IPS-NIHi7 (cell line): ENCODE data around the gene HSPA6.
"Not testable (repeated sequence)": the region's sequence is repeated elsewhere in the genome, so short reads cannot be mapped to it uniquely, and the experiment has no call there.

Source experiments
- DNase-seq: peaks from one replicate; pipeline ENCODE4 v3.0.0; 2012; ENCODE audit warnings: mixed read lengths; ENCODE audit errors: extremely low spot score

Gene HSPA6

DNA sequence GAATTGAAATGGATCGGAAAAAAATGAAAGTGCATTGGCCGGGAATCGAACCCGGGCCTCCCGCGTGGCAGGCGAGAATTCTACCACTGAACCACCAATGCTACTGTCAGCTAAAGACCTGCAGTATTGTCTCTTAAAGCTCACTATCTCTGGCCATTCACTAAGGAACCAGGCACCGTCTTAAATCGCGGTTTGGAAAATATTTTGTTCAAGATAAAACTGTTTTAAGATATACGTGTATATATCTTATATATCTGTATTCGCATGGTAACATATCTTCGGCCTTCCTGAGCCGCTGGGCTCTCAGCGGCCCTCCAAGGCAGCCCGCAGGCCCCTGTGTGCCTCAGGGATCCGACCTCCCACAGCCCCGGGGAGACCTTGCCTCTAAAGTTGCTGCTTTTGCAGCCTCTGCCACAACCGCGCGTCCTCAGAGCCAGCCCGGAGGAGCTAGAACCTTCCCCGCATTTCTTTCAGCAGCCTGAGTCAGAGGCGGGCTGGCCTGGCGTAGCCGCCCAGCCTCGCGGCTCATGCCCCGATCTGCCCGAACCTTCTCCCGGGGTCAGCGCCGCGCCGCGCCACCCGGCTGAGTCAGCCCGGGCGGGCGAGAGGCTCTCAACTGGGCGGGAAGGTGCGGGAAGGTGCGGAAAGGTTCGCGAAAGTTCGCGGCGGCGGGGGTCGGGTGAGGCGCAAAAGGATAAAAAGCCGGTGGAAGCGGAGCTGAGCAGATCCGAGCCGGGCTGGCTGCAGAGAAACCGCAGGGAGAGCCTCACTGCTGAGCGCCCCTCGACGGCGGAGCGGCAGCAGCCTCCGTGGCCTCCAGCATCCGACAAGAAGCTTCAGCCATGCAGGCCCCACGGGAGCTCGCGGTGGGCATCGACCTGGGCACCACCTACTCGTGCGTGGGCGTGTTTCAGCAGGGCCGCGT, at the start of gene HSPA6:
TSS of gene HSPA6 (plus strand) at position 724 of the 925 bp plus-strand sequence. CDS start at position 843, 119 bp downstream.
- DNase-seq, result peak; percentile 59

DNA sequence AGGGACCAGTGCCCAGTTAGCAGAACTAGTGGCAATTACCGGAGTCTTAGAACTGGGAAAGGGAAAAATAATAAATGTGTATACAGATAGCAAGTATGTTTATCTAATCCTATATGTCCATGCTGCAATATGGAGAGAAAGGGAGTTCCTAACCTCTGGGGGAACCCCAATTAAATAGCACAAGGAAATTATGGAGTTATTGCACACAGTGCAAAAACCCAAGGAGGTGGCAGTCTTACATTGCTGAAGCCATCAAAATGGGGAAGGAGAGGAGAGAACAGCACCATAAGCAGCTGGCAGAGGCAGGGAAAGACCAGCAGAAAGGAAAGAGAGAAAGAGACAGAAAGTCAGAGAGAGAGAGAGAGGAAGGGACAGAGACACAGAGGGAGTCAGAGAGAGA, 46.6 kb upstream of the HSPA6 start:
- not testable (repeated sequence) for DNase-seq

DNA sequence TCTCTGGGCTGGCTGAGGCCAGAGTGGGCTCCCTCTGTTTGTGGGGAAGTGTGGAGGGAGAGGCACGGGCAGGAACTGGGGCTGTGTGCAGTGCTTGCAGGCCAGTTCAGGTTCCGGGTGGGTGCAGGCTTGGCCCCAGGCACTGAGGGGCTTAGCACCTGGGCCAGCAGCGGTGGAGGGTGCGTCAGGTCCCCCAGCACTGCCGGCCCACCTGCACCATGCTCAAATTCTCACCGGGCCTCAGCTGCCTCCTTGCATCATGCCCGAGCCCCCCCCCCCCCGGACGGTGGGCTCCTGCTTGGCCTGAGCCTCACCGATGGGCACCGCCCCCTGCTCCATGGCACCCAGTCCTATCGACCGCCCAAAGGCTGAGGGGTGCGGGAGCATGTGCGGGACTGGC, 45.4 kb upstream of the HSPA6 start:
- no peak for DNase-seq

DNA sequence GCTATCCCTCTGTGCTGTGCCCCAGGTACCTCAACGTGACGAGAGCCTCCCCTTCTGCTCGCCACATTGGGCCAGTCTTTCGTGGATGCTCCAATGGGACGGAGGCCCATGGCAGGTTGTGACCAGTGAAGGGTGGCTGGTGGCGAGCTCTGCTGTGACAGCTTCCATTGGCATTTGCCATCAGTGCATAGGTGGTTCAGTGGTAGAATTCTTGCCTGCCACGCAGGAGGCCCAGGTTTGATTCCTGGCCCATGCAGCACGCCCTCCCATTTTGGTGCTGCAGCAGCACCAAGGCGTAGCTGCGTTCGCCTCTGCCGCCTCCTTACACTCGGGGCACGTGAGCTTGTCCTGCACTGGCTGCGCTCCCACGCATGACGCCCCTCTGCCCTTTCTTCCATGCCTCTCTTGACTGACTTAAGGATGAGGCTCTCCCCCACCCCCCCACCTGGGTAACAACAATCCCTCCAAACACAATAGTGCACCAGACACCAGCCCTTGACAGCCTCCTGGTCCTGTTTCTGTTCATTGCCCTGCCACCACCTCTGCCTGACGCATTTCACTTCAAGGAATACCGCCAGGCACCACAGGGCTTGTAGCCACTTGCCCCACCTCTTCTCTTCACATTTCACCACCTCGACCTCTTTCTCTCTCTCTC, 43.8 kb upstream of the HSPA6 start:
- DNase-seq, result no peak

DNA sequence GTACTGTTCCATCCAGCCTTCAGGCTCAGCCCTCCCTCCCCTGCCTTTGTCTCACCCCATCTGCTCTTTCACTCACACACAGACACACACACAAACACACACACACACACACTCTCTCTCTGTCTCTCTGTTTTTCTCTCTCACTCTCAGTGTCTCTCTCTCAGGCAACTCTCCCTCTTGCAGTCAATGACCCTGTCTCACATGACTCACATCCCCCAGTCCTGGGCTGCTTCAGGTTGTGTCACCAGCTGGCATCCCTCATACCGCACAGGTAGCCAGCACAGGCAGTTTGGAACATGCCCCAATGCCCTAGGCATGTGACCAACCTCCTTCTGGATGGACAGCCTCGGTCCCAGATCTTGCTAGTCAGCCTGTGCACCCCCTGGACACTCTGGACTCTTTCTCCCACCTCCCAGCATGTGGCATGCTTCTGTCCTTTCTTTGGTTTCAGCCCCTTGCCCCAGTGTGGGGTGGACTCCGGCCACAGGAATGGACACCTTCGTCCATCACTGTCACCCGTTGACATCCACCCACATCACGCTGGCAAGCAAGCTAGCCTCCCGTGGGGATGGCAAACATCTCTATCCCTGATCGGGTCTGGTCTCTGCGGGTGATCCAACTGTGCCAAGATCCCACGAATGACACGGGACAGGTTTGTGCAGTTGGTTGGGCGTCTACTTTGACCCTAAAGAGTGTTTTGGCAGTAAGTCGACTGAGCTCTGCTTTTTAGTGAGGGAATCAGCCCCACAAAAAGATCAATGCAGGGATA, 42.5 kb upstream of the HSPA6 start:
- no peak for DNase-seq

DNA sequence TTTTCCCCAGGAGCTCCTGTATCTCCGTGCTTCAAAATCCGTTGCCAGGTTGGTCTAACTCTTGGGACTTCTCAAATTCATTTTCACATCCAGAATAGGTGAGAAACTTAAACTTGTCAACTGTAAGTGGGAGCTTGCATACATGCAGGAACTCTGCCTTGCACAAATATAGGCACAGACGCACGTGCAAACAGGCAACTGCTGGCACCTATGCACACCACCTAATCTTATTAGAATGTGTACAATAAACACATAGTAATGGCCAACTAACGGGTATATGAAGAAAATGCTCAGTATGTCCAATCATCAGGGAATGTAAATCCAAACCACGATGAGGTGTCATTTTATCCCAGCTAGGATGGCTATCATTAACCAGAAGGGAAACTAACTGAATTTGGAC, 41.7 kb upstream of the HSPA6 start:
- no peak for DNase-seq

DNA sequence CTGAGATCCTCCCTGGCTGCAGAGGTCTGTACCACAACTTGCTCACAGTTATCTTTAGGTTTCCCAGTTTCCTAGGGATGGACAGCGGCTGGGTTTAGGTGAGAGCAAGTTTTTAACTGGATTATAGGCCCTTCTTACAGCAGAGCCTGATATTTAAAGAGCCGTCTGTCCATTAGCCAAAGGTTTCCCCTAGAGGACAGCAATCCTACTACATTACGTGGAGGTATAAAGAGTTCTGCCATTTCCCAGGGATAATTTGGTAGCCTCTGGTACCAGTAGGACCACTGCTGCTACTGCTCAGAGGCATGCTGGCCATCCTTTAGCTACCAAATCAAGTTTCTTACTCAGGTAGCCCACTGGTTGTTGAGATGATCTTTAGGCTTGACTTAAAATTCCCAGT, 41.0 kb upstream of the HSPA6 start:
- no peak for DNase-seq

DNA sequence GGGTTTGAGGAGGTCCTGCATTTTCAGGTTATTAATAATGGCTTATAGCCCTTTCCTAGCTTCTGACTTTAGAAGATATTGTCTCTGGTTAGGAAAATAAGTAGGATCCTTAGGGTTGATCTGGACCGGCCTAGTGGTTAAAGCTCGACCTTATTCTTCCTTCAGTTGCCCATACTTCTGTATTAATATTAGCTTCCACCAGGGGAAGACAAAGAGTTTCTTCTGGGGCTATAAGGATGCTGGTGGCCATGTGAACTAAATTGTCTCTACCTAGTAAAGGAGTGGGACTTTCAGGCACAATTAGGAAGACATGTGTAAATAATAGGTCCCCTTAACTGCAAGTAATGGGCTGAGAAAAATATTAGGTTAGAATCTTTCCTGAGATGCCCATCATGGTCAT, 39.7 kb upstream of the HSPA6 start:
- DNase-seq, result no peak

DNA sequence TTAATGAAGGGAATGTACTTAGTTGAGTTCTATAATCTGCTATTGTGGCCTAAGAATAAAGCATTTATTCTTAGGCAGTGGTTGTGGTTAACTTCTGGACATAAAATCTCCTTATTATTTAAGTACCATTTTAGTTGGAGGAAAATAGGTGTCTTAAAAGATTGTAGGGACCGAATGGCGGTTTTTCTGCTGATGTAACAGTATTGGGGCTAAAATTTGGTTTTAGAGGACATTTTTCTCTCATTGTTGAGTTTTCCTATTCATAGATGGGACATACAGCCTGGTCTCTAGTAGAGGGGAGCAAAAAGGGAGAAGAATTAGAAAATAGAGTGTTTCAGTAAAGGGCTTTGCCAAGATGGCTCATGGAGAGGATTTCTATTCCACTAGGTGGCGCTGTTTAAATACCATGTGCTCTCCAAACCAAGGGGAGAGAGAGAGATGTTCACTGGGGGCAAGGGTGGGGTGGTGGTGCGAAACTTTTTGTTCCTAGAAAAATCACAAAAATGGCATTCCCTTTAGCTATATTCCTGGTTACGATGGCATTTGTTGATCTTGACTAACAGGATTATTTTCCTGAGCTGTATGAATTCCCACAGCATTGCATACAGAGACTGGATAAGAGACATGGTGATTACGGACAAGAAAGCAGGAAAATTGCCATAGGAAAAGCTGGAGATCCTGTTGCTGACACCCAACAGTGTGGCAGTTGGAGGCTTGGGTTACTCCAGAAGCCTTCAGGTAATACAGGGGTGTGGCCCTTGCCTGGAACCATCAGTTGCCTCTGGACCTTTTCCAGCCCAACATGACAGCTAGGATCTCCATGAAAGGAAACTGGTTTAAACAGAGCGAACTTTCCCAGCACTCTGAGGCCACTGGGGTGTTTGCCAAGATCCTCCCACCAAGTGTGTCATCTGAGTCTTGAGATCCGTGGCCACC, 37.3 kb upstream of the HSPA6 start:
- peak; percentile 75 for DNase-seq

DNA sequence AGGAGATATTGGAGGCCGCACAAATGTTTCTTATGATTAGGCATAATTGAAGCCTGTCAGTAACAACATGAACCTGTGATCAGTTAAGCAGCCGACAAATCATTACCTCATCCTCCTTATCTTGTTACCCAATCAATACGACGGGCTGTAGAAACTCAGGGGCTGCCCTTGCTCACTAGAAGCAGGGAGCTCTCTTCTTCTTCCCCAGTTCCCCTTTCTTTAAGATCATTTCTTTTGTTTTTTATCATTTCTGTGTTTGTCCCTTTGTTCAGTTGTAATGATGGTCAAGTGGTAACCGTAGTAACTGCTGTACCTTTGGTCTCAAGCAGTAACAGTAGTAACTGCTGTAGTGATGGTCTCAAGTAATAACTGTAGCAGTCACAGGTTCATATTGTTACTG, 32.9 kb upstream of the HSPA6 start:
- no peak for DNase-seq

DNA sequence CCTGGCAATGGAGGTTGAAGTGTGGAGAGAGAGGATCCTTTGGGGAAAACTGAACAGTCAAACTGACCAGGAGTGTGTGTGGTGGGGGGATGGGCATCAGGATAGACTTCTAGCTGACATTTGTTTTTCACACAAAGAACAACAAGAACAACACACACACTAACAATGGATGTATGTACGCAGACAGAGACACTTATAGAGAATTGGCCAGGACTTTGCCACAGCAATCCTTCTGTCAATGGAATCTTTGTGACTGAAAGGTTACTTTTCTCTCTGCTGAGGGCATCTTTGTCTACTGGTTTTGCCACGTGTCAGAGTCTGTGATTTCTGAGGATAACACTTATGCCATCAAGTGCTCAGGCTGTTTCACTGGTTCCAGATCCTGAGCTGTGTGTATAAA, 31.5 kb upstream of the HSPA6 start:
- no peak for DNase-seq

DNA sequence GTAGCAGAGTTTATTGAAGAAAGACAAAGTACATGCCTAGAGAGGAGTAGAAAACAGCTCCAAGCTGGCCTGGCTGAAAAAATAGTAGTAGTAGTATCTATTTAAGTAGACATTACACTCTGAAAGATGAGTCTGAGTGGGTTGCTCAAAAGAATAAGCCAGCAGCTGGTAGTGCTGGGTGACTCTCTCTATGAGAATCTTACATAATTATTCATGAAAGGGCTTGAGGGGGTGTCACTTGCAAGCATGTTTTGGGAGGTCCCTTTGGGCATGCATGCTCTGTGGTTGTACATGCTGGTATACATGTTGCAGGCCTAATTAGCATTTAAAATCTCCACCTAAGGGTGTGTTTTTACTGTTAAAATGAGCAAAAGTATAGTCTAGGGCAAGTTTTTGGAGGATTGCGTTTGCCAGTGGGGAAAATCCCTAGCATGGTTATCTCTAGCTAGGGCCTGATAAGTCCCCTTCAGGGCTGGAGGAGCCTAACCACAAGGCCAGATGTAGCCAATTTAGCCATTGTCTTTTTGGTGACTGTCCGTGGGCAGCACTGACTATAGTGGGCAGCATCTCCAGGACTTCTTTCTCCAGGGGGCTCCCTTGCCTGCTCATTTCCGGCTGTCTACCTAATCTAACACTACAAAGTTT, 30.1 kb upstream of the HSPA6 start:
- DNase-seq, result no peak

DNA sequence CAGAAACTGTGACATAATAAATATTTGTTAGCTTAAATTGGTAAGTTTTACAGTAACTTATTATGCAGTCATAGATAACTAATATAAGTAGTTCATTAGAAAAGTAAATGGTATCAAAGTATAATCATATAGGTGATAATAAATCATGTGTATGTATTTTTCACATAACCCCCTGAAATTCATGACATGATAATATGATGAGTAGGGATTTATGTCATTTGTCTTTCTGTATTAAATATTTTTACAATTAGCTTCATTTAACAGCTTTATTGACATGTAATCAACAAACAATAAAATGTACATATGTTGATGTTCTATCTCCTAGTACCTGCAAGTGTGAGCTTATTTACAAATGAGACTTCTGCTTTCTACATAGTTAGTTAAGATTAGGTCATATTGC, 28.9 kb upstream of the HSPA6 start:
- DNase-seq, result no peak

DNA sequence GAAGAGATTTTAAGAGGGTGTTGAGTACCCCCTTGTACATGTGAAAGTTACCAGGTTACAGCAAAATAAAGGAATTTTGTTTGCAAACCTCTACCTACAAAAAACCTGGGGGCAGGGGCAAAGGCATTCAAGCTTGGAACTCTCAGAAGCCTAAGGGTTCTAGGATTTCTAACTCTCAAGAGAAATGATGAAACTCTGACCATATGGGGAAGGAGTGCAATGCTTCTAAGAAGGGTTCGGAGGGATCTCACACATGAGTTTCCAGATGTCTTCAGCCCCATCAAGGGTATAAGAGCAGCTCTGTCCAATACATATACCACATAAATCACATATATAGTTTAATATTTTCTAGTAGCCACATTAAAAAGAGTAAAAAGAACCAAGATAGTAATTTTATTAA, 26.4 kb upstream of the HSPA6 start:
- no peak for DNase-seq

DNA sequence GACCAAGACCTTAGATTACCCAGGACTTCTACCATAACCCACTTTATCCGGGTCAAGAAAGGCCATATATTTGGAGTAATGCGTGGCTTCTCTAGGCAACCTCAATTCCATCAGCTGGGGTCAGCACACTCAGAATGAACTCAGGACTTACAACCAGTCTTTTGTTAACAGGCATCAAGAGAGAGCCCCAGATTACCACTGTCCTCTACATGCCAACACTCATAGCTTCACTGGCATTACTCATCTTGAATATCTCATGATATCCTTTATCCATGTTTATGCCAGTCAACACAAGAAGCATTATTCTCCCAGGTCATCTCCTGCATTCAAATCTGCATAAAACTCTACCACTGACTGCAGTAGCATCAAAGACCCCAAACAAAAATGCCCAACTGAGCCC, 25.7 kb upstream of the HSPA6 start:
- DNase-seq, result no peak

DNA sequence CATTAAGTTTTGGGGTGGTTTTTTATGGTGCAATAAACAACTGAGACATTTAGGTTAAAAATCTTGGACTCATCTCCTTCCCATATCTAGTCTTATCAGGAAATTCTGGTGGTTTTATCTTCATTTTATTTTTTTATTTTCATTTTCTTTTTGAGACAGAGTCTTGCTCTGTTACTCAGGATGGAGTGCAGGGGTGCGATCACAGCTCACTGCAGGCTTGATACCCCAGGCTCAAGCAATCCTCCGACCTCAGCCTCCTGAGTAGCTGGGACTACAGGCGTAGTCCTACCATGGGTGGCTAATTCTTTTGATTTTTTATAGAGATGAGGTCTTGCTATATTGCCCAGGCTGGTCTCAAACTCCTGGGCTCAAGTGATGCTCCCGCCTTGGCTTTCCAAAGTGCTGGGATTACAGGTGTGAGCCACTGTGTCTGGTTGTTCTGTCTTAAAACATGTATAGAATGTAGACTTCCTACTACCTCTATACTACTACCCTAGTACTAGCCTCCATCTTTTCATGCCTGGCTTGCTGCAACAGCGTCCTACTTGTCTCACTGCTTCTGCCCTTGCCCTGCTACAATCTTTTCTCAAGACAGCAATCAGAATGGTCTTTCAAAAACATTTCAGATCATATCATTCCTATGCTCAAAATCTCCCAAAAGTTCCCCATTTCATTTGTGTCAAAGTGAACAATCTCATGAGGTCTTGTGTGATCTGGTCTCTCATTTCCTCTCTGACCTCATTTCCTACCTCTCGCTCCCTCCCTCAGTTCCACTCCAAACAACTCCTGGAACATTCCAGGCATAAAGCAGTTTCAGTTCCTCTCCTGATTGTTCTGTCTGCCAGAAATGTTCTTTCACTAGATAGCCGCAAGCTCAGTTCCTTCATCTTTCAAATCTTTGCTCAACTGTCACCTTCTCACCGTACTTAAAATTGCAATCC, 25.0 kb upstream of the HSPA6 start:
- DNase-seq, result no peak

DNA sequence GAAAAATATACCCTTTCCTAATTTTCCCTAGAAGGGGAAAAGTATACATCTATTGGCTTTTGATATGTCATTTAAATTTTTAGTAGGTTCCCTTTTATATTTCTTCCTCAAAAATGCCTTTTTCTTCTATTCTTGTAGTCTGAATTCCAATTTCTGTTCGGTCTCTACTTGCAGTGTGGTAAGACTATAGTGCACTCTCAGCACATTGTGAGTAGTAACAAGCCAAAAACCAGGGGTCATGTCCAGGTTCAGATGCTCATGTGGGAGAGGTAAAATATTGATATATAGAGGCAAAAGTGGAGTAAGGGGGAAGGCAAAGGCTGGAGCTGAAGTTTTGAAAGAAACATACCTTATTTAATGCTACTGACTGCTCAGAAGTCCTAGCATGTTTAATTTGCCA, 23.1 kb upstream of the HSPA6 start:
- DNase-seq, result no peak

DNA sequence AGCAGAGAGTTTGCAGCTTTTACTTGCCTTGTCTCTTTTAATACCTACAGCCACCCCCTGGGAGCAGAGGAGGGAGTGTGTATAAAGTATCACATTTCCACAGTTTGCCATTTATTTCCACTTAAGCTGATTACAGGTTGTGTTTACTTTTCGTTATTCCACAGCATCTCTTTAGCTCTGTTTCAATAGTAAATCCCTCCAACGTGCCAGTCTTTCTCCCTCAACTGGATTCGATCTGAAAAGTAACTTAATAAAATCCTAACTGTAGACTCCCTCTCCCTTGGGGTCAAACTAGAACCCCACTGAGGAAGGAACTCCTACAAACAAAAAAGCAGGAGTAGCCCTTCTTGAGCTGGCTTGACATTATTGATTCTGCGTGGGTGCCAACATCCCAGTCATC, 22.2 kb upstream of the HSPA6 start:
- DNase-seq, result no peak

DNA sequence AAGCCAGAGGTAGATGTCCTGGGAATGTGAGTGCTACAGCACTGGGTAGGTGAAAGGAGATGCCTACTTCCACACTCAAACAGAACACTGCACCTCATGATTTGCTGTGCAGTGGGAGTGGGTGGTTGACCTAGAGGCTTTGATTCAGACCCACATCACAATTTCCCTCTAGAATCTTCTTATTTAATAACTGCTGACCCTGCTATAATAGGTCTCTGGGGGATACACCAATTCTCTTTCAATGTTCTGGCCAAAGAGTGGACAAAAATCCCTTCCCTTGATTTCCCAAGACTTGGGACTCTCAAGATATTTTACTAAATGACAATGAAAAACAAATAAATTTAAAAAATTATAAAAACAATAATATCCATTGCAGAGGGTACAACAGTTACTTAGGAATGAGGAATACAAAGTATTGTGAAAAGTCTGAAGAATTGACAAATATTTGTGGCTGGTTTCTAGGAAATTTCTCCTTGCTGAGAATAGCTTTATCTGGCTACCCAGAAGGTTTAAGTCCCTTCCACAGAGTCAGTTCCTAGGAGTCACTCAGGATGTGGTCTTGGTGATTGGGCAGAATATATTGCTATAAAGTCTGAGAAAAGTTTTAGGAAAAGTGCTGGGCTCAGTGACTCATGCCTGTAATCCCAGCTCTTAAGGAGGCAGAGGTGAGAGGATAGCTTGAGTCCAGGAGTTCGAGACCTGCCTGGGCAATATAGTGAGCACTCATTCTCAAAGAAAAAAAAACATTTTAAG, 21.5 kb upstream of the HSPA6 start:
- DNase-seq, result no peak
